Ascending aorta (tissue), 2 donors: Measurements from ENCODE around the gene SYT9. TPM values are rescaled to one million over a fixed set of nuclear protein-coding genes. Genes with fewer than 3 reads are reported as not detected.

Source experiments
- DNase-seq, 2 donors: peaks; one replicate each; pipeline ENCODE4 v3.0.0-alpha.2; 2019; ENCODE audit warnings: low spot score in 2 of 2
- H3K27ac ChIP-seq, 2 donors: fragments of 200-600 bp; sonication (generic); one replicate each; pipeline ENCODE4 v1.5.1; 2016 to 2017; ENCODE audit warnings: mild to moderate bottlenecking in 1 of 2
- H3K27me3 ChIP-seq: fragments of 200-600 bp; sonication (generic); one replicate; pipeline ENCODE4 v1.5.1; 2017
- H3K36me3 ChIP-seq, 2 donors: fragments of 200-600 bp; sonication (generic); one replicate each; pipeline ENCODE4 v1.5.1; 2016
- H3K4me1 ChIP-seq, 2 donors: fragments of 200-600 bp; sonication (generic); one replicate each; pipeline ENCODE4 v1.5.1; 2016 to 2017; ENCODE audit warnings: mild to moderate bottlenecking in 1 of 2
- H3K4me3 ChIP-seq, 2 donors: fragments of 200-600 bp; sonication (generic); one replicate each; pipeline ENCODE4 v1.5.1; 2016 to 2017; ENCODE audit warnings: mild to moderate bottlenecking in 1 of 2
- H3K9me3 ChIP-seq, 2 donors: fragments of 200-600 bp; sonication (generic); one replicate each; pipeline ENCODE4 v1.5.1; 2016
- CTCF ChIP-seq, 3 experiments: fragments of 200-600 bp in 2 of 3; fragments of 450-650 bp in 1 of 3; sonication (generic) in 2 of 3; IDR thresholded peaks; one replicate each; pipeline ENCODE4 v1.5.1; 2016 to 2019; ENCODE audit warnings: antibody characterized with exemption in 3 of 3, mild to moderate bottlenecking in 1 of 3, moderate library complexity in 1 of 3
- intact Hi-C: fragments of 100-400 bp; cut with DNase I; formaldehyde crosslinking; loops from one replicate; pipeline ENCODE4 v1.15.1; 2023
- total RNA-seq: library from RNA; depleted of rRNA; stranded (reverse); fragments of >200 nt; gene quantifications from one replicate; pipeline ENCODE4 v1.1.0, GENCODE V29; 2016

The SYT9 gene
- total RNA-seq, 1 donor from 2014 or later = 3.1 TPM

DNA sequence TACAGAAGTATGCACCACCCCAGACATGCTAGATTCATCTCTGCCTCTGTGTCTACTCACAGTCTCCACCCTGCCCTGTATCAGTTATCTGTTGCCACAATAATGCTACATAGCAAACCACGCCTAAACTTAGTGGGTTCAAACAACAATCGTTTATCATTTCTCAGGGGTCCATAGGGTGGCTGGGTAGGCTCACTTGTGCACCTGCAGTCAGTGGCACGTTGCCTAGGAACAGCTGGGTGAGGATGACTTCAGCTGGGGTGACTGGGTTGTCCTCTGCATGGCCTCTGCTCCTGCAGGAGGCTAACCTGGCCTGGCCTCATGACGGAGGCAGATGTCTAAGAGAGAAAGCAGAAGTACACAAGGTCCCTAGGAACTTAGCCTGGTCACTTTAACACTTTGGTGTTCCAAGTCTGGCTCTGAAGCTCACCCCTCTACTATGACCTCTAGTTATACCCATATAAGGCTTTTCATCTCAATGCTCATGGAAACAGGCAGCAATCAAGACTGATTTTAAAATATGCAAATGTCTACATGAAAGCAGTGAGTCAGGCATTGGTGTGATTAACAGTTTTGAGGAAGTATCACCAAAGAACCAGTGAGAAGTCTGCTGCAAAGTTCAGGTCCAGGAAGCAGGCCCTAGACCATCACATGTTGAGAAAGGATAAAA lies 244.3 kb downstream of the SYT9 start:
- Histone ChIP-seq H3K9me3 (no peaks in the 10 kb centered on the region), H3K27ac (no peak overlapping the region), H3K27me3 (no peaks in the 10 kb centered on the region), H3K4me3 (no peak overlapping the region), H3K36me3 (no peaks in the 10 kb centered on the region), H3K4me1 (no peaks in the 10 kb centered on the region)
- peak in 1 of 2 donors; percentile 19 for DNase-seq
- intact Hi-C loops = no loop called here
- TF ChIP-seq CTCF (IDR thresholded peaks at IDR 0.05) = no peak

DNA sequence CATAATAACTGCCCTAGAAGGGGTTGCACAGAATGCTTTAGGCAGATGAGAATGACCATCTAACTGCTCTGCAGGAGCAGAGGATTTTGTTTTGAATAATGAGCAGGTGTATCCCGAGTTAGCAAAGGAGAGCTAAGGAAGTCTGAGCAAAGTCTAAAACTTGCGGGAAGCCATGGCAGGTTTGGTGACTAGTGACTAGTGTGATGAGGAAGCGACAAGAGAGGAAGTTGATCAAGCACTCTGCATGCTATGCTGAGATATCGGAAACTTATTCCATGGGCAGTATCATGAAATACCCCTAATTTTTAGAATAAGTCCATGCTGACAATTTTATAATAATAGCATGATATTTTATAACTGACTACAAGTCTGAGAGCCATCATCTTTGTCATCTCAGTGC lies 246.5 kb downstream of the SYT9 start:
- no peak overlapping the region for H3K4me3 ChIP-seq
- intact Hi-C loops = no loop called here
- no peak for DNase-seq
- H3K27me3 ChIP-seq = no peaks in the 10 kb centered on the region
- no peaks in the 10 kb centered on the region for H3K4me1 ChIP-seq
- H3K27ac ChIP-seq = no peak overlapping the region
- H3K9me3 ChIP-seq = no peaks in the 10 kb centered on the region
- H3K36me3 ChIP-seq = no peaks in the 10 kb centered on the region
- TF ChIP-seq CTCF (IDR thresholded peaks at IDR 0.05) = no peak

- intact Hi-C loops = no loop called here
- no peaks in the 10 kb centered on the region for H3K27me3 ChIP-seq
- no peaks in the 10 kb centered on the region for H3K4me1 ChIP-seq
- TF ChIP-seq CTCF (IDR thresholded peaks at IDR 0.05) = no peak
- H3K27ac ChIP-seq = no peak overlapping the region
- no peaks in the 10 kb centered on the region for H3K36me3 ChIP-seq
- H3K9me3 ChIP-seq = no peaks in the 10 kb centered on the region
- no peak overlapping the region for H3K4me3 ChIP-seq
- DNase-seq = no peak
These were observed 247.4 kb downstream of the SYT9 start for GRCh38 chr11:7499081-7499480.

- intact Hi-C loops = no loop called here
- H3K27ac ChIP-seq = no peak overlapping the region
- DNase-seq = no peak
- no peaks in the 10 kb centered on the region for H3K4me1 ChIP-seq
- no peaks in the 10 kb centered on the region for H3K36me3 ChIP-seq
- no peak overlapping the region for H3K4me3 ChIP-seq
- no peaks in the 10 kb centered on the region for H3K27me3 ChIP-seq
- TF ChIP-seq CTCF (IDR thresholded peaks at IDR 0.05) = no peak
- no peaks in the 10 kb centered on the region for H3K9me3 ChIP-seq
These were observed 248.5 kb downstream of the SYT9 start for GRCh38 chr11:7500251-7500650.

DNA sequence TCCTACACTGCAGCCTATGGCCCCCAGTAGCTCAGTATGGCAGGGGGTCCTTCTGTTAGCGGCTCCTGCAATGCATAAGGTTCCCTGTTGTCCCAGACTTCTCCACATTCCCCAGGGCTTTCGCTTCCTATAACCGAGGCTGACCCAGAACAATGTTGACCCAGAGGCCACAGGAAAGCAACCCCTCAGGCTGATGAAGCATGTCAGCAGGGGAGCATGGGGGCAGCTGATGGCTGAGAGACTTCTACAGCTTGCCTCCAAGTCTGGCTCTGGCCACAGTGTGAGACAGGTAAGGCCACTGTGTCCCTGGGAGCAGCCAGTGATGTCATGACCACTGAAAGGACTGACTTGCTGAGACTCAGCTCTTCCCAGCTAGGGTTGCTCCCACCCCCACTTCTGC lies 249.5 kb downstream of the SYT9 start:
- intact Hi-C loops = no loop called here
- DNase-seq = no peak
- Histone ChIP-seq H3K36me3 (no peaks in the 10 kb centered on the region), H3K9me3 (no peaks in the 10 kb centered on the region), H3K27me3 (no peaks in the 10 kb centered on the region), H3K4me3 (no peak overlapping the region), H3K27ac (no peak overlapping the region), H3K4me1 (no peaks in the 10 kb centered on the region)
- TF ChIP-seq CTCF (IDR thresholded peaks at IDR 0.05) = no peak

- TF ChIP-seq CTCF (IDR thresholded peaks at IDR 0.05) = no peak
- intact Hi-C loops = no loop called here
- Histone ChIP-seq H3K36me3 (no peaks in the 10 kb centered on the region), H3K4me1 (no peaks in the 10 kb centered on the region), H3K27ac (no peak overlapping the region), H3K4me3 (no peak overlapping the region), H3K9me3 (no peaks in the 10 kb centered on the region), H3K27me3 (no peaks in the 10 kb centered on the region)
- DNase-seq = no peak
These were observed 250.2 kb downstream of the SYT9 start for GRCh38 chr11:7501894-7502293.
